ENCODE data around the gene STOML3. TPM values are rescaled to one million over a fixed set of nuclear protein-coding genes. Genes with fewer than 3 reads are reported as not detected.

Gene STOML3
- total RNA-seq, 1 donor from 2014 or later = 0.21 TPM

DNA sequence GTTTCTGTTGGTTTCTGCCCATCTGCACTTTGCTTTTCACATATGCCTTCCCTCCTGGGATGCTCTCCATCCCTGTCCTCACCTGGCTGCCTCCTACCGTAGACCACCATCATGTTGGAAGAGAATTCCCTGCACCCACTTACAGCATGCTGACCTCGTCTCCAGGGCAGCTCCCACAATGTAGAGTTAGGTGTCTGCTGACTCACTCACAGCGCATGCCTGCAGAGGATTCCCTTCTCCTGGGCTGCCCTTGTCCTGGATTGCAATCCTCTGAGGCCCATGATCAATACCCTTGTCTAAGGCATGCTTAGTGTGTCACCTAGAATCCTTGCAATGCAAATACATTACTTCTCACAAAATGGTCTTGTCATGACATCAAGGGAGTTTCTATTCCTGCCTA, 43.6 kb downstream of the STOML3 start:
- Histone ChIP-seq H3K36me3 (no peaks in the 10 kb centered on the region), H2AFZ (replicated peaks) (peak overlapping the region; percentile 34), H4K20me1 (ENCODE audit: low read depth) (no peaks in the 10 kb centered on the region), H3K4me2 (no peak overlapping the region), H3K79me2 (ENCODE audit: low read depth) (no peaks in the 10 kb centered on the region), H3K4me3 (no peak overlapping the region), H3K27ac (no peak overlapping the region), H3K9me3 (ENCODE audit: low read depth) (no peaks in the 10 kb centered on the region), H3K9ac (no peak overlapping the region), H3K27me3 (no peaks in the 10 kb centered on the region), H3K4me1 (peaks cover under 1% of the 10 kb centered on the region), H3F3A (ENCODE audit: low read depth) (no peaks in the 10 kb centered on the region)
- H3K36me3 Mint-ChIP-seq = no peaks in the 10 kb centered on the region
- no peaks in the 10 kb centered on the region for H3K9me3 Mint-ChIP-seq
- no peak for TF ChIP-seq EZH2phosphoT487 (IDR thresholded peaks at IDR 0.05)
- TF ChIP-seq EZH2 (IDR thresholded peaks at IDR 0.05) = no peak
- TF ChIP-seq, protein P1, sequence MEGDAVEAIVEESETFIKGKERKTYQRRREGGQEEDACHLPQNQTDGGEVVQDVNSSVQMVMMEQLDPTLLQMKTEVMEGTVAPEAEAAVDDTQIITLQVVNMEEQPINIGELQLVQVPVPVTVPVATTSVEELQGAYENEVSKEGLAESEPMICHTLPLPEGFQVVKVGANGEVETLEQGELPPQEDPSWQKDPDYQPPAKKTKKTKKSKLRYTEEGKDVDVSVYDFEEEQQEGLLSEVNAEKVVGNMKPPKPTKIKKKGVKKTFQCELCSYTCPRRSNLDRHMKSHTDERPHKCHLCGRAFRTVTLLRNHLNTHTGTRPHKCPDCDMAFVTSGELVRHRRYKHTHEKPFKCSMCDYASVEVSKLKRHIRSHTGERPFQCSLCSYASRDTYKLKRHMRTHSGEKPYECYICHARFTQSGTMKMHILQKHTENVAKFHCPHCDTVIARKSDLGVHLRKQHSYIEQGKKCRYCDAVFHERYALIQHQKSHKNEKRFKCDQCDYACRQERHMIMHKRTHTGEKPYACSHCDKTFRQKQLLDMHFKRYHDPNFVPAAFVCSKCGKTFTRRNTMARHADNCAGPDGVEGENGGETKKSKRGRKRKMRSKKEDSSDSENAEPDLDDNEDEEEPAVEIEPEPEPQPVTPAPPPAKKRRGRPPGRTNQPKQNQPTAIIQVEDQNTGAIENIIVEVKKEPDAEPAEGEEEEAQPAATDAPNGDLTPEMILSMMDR (IDR thresholded peaks at IDR 0.05) = no peak
- H3K4me3 Mint-ChIP-seq = no peak overlapping the region
- DNase-seq (ENCODE audit: low spot score) = no peak
- peaks cover 5% of the 10 kb centered on the region for H3K27me3 Mint-ChIP-seq (ENCODE audit: insufficient read depth, low read depth)
- peaks cover 4% of the 10 kb centered on the region for H3K4me1 Mint-ChIP-seq
- no peak overlapping the region for H3K27ac Mint-ChIP-seq

DNA sequence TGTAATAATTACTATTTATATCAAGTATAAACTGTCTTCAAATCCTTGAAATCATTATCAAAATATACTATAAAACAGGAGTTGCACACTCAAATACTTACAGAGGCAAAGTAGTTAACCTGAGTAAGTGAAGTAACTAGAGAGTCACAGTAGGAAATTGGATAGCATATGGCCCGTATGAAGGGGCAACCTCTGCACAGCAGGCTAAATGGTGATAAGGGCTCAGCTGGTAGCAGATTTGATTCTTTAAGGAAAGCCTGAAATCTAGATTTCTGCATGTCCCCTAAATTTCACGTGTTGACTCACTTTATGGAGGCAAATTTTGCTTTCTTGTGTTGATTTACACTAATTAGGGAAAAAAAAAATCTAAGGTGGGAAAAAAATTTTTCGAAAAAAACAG, 46.4 kb downstream of the STOML3 start:
- Histone ChIP-seq H3K27me3 (no peaks in the 10 kb centered on the region), H3K9ac (no peak overlapping the region), H3K27ac (no peak overlapping the region), H3K79me2 (ENCODE audit: low read depth) (no peaks in the 10 kb centered on the region), H3K4me2 (no peak overlapping the region), H3K4me1 (no peaks in the 10 kb centered on the region), H3F3A (ENCODE audit: low read depth) (no peaks in the 10 kb centered on the region), H3K9me3 (ENCODE audit: low read depth) (no peaks in the 10 kb centered on the region), H3K36me3 (no peaks in the 10 kb centered on the region), H4K20me1 (ENCODE audit: low read depth) (no peaks in the 10 kb centered on the region), H3K4me3 (no peak overlapping the region), H2AFZ (replicated peaks) (no peak overlapping the region)
- Mint-ChIP-seq H3K4me1 (no peaks in the 10 kb centered on the region), H3K27ac (no peak overlapping the region), H3K27me3 (ENCODE audit: insufficient read depth, low read depth) (peaks cover 5% of the 10 kb centered on the region), H3K4me3 (no peak overlapping the region), H3K9me3 (no peaks in the 10 kb centered on the region), H3K36me3 (no peaks in the 10 kb centered on the region)
- TF ChIP-seq EZH2 (IDR thresholded peaks at IDR 0.05) (no peak), EZH2phosphoT487 (IDR thresholded peaks at IDR 0.05) (no peak)
- TF ChIP-seq, protein P1 (IDR thresholded peaks at IDR 0.05) = no peak
- no peak for DNase-seq (ENCODE audit: low spot score)

DNA sequence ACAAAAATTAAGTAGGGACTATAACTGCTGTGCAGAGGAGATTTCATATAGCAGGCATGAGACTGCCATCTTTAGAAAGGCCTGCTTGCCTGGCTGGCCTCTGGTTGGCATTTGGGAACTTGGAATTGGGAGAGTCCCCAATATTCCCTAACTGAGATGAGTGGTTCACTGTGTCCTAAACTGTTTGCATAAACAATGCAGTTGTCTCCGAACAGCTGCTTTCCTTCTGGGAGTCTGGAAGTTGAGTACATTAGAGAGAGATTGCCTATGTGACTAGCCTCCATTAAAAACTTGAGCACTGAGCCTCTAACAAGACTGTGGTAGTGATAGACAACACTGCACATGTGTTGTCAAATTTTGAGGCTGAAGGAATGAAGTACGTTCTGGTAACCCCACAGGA, 47.4 kb downstream of the STOML3 start:
- H3K4me3 Mint-ChIP-seq = no peak overlapping the region
- no peak for TF ChIP-seq EZH2phosphoT487 (IDR thresholded peaks at IDR 0.05)
- TF ChIP-seq, protein P1 (IDR thresholded peaks at IDR 0.05) = no peak
- no peak for TF ChIP-seq EZH2 (IDR thresholded peaks at IDR 0.05)
- no peaks in the 10 kb centered on the region for H4K20me1 ChIP-seq (ENCODE audit: low read depth)
- no peaks in the 10 kb centered on the region for H3K9me3 Mint-ChIP-seq
- H3K27ac ChIP-seq = no peak overlapping the region
- H3K27me3 Mint-ChIP-seq (ENCODE audit: insufficient read depth, low read depth) = peaks cover 3% of the 10 kb centered on the region
- no peaks in the 10 kb centered on the region for H3F3A ChIP-seq (ENCODE audit: low read depth)
- no peak overlapping the region for H3K4me3 ChIP-seq
- no peaks in the 10 kb centered on the region for H3K36me3 Mint-ChIP-seq
- H2AFZ ChIP-seq (replicated peaks) = no peak overlapping the region
- H3K4me1 ChIP-seq = no peaks in the 10 kb centered on the region
- H3K27ac Mint-ChIP-seq = no peak overlapping the region
- H3K9me3 ChIP-seq (ENCODE audit: low read depth) = no peaks in the 10 kb centered on the region
- H3K79me2 ChIP-seq (ENCODE audit: low read depth) = no peaks in the 10 kb centered on the region
- no peak overlapping the region for H3K9ac ChIP-seq
- no peaks in the 10 kb centered on the region for H3K36me3 ChIP-seq
- H3K4me1 Mint-ChIP-seq = no peaks in the 10 kb centered on the region
- no peak for DNase-seq (ENCODE audit: low spot score)
- no peak overlapping the region for H3K4me2 ChIP-seq
- no peaks in the 10 kb centered on the region for H3K27me3 ChIP-seq

Measured in neural progenitor cell (in vitro differentiated cells).